Skeletal muscle satellite cell (primary cell): ENCODE data around the gene AQP1.

Experiments used
- H3K27me3 ChIP-seq: 2 replicates; pipeline ENCODE4 v1.7.0; 2013; ENCODE audit warnings: low read length; ENCODE audit not compliant: control insufficient read depth, insufficient read depth
- H3K36me3 ChIP-seq: 2 replicates; pipeline ENCODE4 v1.7.0; 2013; ENCODE audit warnings: mild to moderate bottlenecking, control low read depth, low read length; ENCODE audit not compliant: insufficient read depth
- H3K4me1 ChIP-seq: 2 replicates; pipeline ENCODE4 v1.7.0; 2013; ENCODE audit warnings: low read length; ENCODE audit not compliant: control insufficient read depth, insufficient read depth
- H3K4me2 ChIP-seq: 2 replicates; pipeline ENCODE4 v1.7.0; 2013; ENCODE audit warnings: mild to moderate bottlenecking, low read length
- H3K4me3 ChIP-seq: 2 replicates; pipeline ENCODE4 v1.7.0; 2013; ENCODE audit warnings: low read length
- H3K9ac ChIP-seq: 2 replicates; pipeline ENCODE4 v1.7.0; 2013; ENCODE audit warnings: mild to moderate bottlenecking, low read depth, low read length, moderate library complexity
- H3K9me3 ChIP-seq: replicated peaks from 2 replicates; pipeline ENCODE4 v1.7.0; 2013; ENCODE audit warnings: mild to moderate bottlenecking, control low read depth, low read length

Gene AQP1

DNA sequence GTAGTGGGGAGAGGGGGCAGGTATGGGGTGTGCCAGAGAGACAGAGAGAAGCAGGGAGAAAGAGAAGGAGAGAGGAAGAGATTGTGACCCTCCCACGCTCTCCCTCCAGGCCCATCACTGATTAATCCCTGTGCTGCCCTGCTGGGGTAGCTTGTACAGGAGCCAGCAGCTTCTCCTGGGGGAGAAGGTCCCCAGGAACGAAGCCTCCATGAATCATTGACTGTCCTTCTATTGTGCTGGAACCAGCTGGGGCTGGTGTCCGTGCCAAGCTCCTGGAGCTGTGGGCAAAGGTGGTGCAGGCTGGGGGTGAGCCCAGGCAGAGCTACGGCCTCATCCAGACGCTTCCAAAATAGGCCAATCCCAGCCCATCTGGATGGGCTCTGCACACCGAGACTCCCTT, 20.9 kb downstream of the AQP1 start:
- Histone ChIP-seq H3K27me3 (peaks cover 28% of the 10 kb centered on the region), H3K9ac (no peak overlapping the region), H3K4me3 (no peak overlapping the region), H3K9me3 (no peaks in the 10 kb centered on the region), H3K4me2 (no peak overlapping the region), H3K4me1 (peaks cover 15% of the 10 kb centered on the region), H3K36me3 (no peaks in the 10 kb centered on the region)

GRCh38 chr7:30933124-30933974, 21.7 kb downstream of the AQP1 start:
- Histone ChIP-seq H3K4me3 (no peak overlapping the region), H3K9me3 (no peaks in the 10 kb centered on the region), H3K4me1 (peaks cover 15% of the 10 kb centered on the region), H3K9ac (no peak overlapping the region), H3K36me3 (no peaks in the 10 kb centered on the region), H3K4me2 (no peak overlapping the region), H3K27me3 (peaks cover 34% of the 10 kb centered on the region)

DNA sequence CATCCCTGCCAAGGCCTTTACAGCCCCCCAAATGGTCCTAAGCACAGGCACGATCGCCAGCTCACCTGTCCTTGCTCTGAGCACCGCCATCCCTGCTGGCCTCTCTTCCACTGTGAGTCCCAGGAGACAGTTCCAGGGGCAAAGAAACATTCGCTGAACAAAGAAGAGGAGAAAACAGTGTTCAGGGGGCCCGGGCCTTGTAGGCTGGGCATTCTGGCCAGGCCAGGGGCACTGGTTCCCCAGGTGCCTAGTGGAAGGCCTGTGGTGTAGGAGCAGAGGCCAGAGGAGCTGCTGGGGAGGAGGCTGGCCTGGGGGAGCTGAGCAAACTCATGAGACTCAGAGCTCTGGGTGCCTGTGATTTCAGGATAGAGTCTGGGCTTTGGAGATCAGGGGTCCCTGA, 22.6 kb downstream of the AQP1 start:
- no peaks in the 10 kb centered on the region for H3K9me3 ChIP-seq
- no peaks in the 10 kb centered on the region for H3K36me3 ChIP-seq
- no peak overlapping the region for H3K9ac ChIP-seq
- H3K4me3 ChIP-seq = no peak overlapping the region
- H3K4me1 ChIP-seq = peaks cover 15% of the 10 kb centered on the region
- H3K4me2 ChIP-seq = no peak overlapping the region
- peaks cover 38% of the 10 kb centered on the region for H3K27me3 ChIP-seq

GRCh38 chr7:30934732-30935568, 23.3 kb downstream of the AQP1 start:
- Histone ChIP-seq H3K36me3 (no peaks in the 10 kb centered on the region), H3K9me3 (no peaks in the 10 kb centered on the region), H3K27me3 (peaks cover 40% of the 10 kb centered on the region), H3K9ac (no peak overlapping the region), H3K4me1 (peaks cover 15% of the 10 kb centered on the region), H3K4me3 (no peak overlapping the region), H3K4me2 (no peak overlapping the region)

- no peaks in the 10 kb centered on the region for H3K36me3 ChIP-seq
- no peak overlapping the region for H3K4me3 ChIP-seq
- no peak overlapping the region for H3K4me2 ChIP-seq
- H3K9ac ChIP-seq = no peak overlapping the region
- peaks cover 15% of the 10 kb centered on the region for H3K4me1 ChIP-seq
- H3K27me3 ChIP-seq = peaks cover 46% of the 10 kb centered on the region
- H3K9me3 ChIP-seq = no peaks in the 10 kb centered on the region
These were observed 23.9 kb downstream of the AQP1 start for GRCh38 chr7:30935569-30935877.

DNA sequence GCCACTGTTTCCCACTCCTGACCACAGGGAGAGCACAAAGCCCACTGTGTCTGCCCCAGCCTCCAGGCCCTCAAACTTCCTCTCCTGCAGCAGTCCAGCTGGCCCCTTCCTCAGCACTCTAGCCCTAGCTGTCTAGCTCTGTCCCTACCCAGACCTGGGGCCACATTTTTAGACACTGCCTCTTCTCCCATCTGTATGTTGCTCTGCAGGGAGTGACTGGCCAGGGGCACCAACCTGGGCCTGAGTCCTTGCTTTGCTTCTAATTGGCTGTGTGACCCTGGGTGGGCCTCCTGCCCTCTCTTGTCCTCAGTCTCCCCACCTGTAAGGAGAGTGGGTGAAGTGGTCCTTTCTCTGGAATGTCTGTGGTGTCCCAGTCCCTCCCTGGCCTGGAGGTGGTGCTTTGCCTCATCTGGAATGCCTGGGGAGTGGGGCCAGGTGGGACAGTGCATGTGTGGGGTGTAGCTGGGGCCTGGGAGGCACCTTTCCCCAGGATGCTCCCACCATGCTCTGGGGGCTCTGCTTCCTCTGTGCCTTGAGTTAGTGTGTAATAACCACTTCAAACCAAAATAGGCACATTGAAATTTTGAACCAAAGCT, 25.1 kb downstream of the AQP1 start:
- H3K4me1 ChIP-seq = peaks cover 8% of the 10 kb centered on the region
- peaks cover 53% of the 10 kb centered on the region for H3K27me3 ChIP-seq

GRCh38 chr7:30937416-30937815, 25.8 kb downstream of the AQP1 start:
- Histone ChIP-seq H3K9ac (no peak overlapping the region), H3K9me3 (no peaks in the 10 kb centered on the region), H3K4me1 (peaks cover 1% of the 10 kb centered on the region), H3K4me2 (no peak overlapping the region), H3K27me3 (peaks cover 53% of the 10 kb centered on the region), H3K36me3 (no peaks in the 10 kb centered on the region), H3K4me3 (no peak overlapping the region)

More for the DNA sequence above, 25.1 kb downstream of the AQP1 start:
- Histone ChIP-seq H3K4me3 (no peak overlapping the region), H3K9me3 (no peaks in the 10 kb centered on the region), H3K9ac (no peak overlapping the region), H3K4me2 (no peak overlapping the region), H3K36me3 (no peaks in the 10 kb centered on the region)

GRCh38 chr7:30938435-30939316, 27.0 kb downstream of the AQP1 start:
- Histone ChIP-seq H3K4me1 (no peaks in the 10 kb centered on the region), H3K4me3 (no peak overlapping the region), H3K36me3 (no peaks in the 10 kb centered on the region), H3K27me3 (peaks cover 63% of the 10 kb centered on the region), H3K4me2 (peak overlapping the region; percentile 65), H3K9me3 (no peaks in the 10 kb centered on the region), H3K9ac (no peak overlapping the region)

DNA sequence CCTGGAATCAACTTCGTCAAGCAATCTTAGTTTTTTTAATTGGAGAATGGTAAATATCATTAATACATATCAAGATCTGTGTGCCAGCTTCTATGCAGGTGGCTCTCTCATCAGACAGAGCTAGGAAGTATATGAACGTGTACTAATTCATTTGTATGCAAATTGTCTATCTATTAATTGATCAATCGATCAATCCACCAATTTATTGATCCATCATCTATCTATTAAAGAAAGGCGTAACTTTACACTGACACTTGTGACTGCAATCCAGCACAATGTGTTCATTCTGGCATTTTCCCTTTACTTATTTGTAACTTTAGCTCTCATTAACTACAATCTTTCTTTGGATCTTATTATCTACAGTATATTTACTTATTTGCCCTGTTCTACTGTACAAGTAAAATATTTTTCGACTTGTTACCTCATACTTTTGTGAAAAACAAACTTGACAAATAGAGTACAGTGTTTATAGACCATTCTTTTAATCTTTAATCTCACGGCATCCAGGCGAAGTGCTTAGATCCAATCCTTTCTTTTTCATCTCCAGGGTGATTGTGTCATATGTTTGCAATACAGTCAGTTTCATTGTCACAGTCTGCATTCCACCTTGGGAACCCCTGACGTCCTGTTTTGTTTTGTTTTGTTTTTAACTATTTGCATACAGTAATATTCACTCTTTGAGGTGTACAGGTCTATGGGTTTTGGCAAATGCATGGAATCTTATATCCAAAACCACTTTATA, 30.1 kb downstream of the AQP1 start:
- no peak overlapping the region for H3K9ac ChIP-seq
- no peak overlapping the region for H3K4me2 ChIP-seq
- H3K9me3 ChIP-seq = peaks cover 7% of the 10 kb centered on the region
- peaks cover 62% of the 10 kb centered on the region for H3K27me3 ChIP-seq
- H3K36me3 ChIP-seq = no peaks in the 10 kb centered on the region
- H3K4me3 ChIP-seq = no peak overlapping the region
- H3K4me1 ChIP-seq = no peaks in the 10 kb centered on the region

DNA sequence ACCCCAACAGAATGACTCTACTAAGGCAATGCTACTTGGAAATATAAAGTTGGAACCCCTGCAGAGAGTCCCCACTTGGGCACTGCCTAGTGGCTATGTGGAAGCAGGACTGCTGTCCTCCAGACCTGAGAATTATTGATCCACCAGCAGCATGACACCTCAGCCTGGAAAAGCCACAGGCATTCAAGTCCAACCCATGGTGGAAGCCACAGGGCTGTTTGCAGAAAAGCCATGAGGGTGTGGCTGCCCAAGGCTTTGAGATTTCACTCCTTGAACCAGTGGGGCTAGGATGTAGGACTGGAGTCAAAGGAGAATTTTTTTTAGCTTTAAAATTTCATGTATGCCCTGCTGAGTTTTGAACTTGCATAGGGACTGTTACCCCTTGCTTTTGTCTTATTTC, 38.5 kb downstream of the AQP1 start:
- no peaks in the 10 kb centered on the region for H3K36me3 ChIP-seq
- H3K9ac ChIP-seq = no peak overlapping the region
- peaks cover 23% of the 10 kb centered on the region for H3K27me3 ChIP-seq
- no peaks in the 10 kb centered on the region for H3K4me1 ChIP-seq
- H3K9me3 ChIP-seq = peaks cover 1% of the 10 kb centered on the region
- H3K4me3 ChIP-seq = no peak overlapping the region
- no peak overlapping the region for H3K4me2 ChIP-seq
